Measurements from ENCODE around the gene CRYBG1. TPM values are rescaled to one million over a fixed set of nuclear protein-coding genes. Genes with fewer than 3 reads are reported as not detected.

The CRYBG1 gene
- total RNA-seq, 1 donor from 2014 or later: 24.9 TPM

DNA sequence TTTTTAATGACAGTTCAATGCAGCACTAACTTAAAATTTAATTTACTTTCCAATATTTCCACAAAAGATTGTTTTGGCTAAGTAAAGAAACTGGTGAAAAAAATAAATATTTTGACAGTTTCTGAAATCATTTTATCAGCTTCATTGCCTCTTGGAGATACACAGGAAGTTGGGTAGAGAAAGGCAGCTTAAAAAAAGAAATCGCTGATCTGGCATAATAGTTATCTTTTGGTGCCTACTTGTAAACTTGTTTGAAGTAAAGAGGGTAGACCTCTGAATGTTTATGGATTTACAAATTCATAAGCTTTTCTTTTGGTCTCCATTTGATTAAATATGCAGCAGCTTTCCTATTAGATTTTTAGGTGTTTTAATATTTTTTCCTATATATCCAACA lies 165.4 kb downstream of the CRYBG1 start:
- H3K4me1 ChIP-seq: peaks cover 19% of the 10 kb centered on the region
- H3K4me3 ChIP-seq: peak overlapping the region; percentile 17
- H3K27ac ChIP-seq: no peak overlapping the region
- no peaks in the 10 kb centered on the region for H3K27me3 ChIP-seq
- H3K36me3 ChIP-seq: peaks cover 27% of the 10 kb centered on the region
- TF ChIP-seq, protein P1, sequence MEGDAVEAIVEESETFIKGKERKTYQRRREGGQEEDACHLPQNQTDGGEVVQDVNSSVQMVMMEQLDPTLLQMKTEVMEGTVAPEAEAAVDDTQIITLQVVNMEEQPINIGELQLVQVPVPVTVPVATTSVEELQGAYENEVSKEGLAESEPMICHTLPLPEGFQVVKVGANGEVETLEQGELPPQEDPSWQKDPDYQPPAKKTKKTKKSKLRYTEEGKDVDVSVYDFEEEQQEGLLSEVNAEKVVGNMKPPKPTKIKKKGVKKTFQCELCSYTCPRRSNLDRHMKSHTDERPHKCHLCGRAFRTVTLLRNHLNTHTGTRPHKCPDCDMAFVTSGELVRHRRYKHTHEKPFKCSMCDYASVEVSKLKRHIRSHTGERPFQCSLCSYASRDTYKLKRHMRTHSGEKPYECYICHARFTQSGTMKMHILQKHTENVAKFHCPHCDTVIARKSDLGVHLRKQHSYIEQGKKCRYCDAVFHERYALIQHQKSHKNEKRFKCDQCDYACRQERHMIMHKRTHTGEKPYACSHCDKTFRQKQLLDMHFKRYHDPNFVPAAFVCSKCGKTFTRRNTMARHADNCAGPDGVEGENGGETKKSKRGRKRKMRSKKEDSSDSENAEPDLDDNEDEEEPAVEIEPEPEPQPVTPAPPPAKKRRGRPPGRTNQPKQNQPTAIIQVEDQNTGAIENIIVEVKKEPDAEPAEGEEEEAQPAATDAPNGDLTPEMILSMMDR (IDR thresholded peaks at IDR 0.05): no peak
- ATAC-seq (no peak), DNase-seq (no peak)
- intact Hi-C loops (cut with DNase I): no loop called here
- no peaks in the 10 kb centered on the region for H3K9me3 ChIP-seq

DNA sequence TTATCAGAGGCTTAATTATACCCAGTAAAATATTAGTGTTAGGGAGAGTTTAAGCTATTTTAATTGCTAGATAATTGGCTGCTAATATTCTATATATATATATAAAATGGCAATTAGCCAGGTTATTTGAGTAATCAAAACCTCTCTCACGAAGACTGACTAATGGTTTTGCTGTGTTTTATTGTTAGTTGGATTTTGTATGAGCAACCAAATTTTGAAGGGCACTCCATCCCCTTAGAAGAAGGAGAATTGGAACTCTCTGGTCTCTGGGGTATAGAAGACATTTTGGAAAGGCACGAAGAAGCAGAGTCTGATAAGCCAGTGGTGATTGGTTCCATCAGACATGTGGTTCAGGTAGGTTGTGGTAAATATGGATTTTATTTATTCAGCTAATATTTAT lies 166.6 kb downstream of the CRYBG1 start:
- TF ChIP-seq, protein P1 (IDR thresholded peaks at IDR 0.05): no peak
- no peaks in the 10 kb centered on the region for H3K9me3 ChIP-seq
- H3K27me3 ChIP-seq: no peaks in the 10 kb centered on the region
- peaks cover 19% of the 10 kb centered on the region for H3K4me1 ChIP-seq
- no peak overlapping the region for H3K27ac ChIP-seq
- H3K4me3 ChIP-seq: no peak overlapping the region
- ATAC-seq (no peak), DNase-seq (no peak)
- H3K36me3 ChIP-seq: peaks cover 28% of the 10 kb centered on the region
- intact Hi-C loops (cut with DNase I): no loop called here

DNA sequence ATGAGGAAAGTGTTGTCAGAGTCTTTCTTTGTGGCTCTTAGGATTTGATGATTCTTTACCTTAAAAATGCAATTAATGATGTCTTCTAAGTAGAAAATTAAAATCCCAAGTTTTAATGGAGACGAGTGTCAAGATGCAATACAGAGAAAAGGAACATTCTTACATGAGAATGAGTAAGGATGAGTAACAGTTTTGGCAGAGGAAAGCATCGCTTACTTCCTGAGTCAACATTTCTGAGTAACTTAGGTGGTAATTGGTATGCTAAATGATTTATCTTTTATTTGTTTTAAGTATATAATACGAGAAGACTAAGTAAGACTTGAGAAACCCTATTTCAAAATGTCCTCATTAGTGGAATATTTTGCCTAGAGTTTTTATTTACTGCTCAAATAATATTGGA lies 167.5 kb downstream of the CRYBG1 start:
- H3K27ac ChIP-seq: no peak overlapping the region
- H3K4me1 ChIP-seq: peaks cover 19% of the 10 kb centered on the region
- ATAC-seq: no peak
- DNase-seq: no peak
- H3K4me3 ChIP-seq: no peak overlapping the region
- H3K36me3 ChIP-seq: peaks cover 33% of the 10 kb centered on the region
- no peaks in the 10 kb centered on the region for H3K9me3 ChIP-seq
- H3K27me3 ChIP-seq: no peaks in the 10 kb centered on the region
- intact Hi-C loops (cut with DNase I): no loop called here
- TF ChIP-seq, protein P1 (IDR thresholded peaks at IDR 0.05): no peak

DNA sequence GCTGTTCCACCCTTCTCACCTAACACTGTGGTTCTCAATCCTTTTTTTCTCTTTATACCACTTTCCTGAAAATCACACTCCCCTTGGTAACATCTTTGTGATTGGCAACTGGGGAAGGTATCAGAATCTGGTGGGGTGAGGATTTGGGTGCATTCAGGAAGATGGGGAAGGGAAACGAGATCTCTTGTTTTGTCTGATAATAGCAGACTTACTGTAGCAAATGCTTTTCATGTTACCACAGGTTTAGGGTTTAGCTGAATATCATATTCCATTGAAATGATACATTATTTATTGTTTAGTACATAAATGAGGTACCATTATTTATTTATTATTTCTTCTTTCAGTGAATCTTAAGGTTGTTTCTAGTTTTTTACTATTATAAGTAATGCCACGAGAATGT lies 168.0 kb downstream of the CRYBG1 start:
- no peak for DNase-seq
- no peak overlapping the region for H3K4me3 ChIP-seq
- H3K36me3 ChIP-seq: peaks cover 33% of the 10 kb centered on the region
- intact Hi-C loops (cut with DNase I): no loop called here
- peaks cover 19% of the 10 kb centered on the region for H3K4me1 ChIP-seq
- ATAC-seq: no peak
- no peaks in the 10 kb centered on the region for H3K9me3 ChIP-seq
- TF ChIP-seq, protein P1 (IDR thresholded peaks at IDR 0.05): no peak
- H3K27ac ChIP-seq: no peak overlapping the region
- no peaks in the 10 kb centered on the region for H3K27me3 ChIP-seq

DNA sequence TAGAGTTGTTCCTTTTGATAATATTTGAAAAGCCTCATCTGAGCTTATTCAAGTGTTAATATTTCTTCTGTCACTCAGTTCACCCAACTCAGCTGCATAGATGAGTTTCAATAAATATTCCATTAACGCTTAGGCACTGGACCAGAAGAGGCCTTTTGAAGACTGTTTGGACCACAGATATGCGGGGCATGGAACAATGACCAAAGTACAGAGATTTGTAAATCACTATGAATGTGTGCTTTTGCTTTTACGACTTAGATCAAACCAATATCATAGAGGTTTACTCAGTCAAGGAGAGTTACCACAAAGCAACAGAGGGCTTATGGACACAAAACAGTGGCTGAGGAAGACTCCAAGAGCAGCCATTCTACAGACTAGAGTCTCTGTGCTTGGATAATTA lies 168.9 kb downstream of the CRYBG1 start:
- H3K4me3 ChIP-seq: no peak overlapping the region
- DNase-seq (no peak), ATAC-seq (no peak)
- peaks cover 35% of the 10 kb centered on the region for H3K36me3 ChIP-seq
- no peaks in the 10 kb centered on the region for H3K27me3 ChIP-seq
- no peak overlapping the region for H3K27ac ChIP-seq
- TF ChIP-seq, protein P1 (IDR thresholded peaks at IDR 0.05): no peak
- no peaks in the 10 kb centered on the region for H3K9me3 ChIP-seq
- peaks cover 10% of the 10 kb centered on the region for H3K4me1 ChIP-seq
- intact Hi-C loops (cut with DNase I): no loop called here

DNA sequence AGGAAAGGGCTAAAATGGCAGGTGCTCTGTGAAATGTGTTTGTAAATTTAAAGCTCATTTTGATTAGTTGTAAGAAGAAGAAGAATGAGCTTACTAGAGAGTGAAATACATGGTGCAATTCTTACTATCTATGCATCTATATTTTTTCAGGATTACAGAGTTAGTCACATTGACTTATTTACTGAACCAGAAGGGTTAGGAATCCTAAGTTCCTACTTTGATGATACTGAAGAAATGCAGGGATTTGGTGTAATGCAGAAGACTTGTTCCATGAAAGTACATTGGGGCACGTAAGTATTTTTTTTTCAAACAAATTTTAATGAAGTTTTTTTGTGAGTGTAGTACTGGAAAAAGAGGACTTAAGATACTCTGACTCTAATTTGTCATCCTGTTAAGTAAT lies 169.5 kb downstream of the CRYBG1 start:
- H3K4me1 ChIP-seq: peaks cover 8% of the 10 kb centered on the region
- ATAC-seq: no peak
- no peaks in the 10 kb centered on the region for H3K27me3 ChIP-seq
- H3K4me3 ChIP-seq: no peak overlapping the region
- no peaks in the 10 kb centered on the region for H3K9me3 ChIP-seq
- H3K36me3 ChIP-seq: peaks cover 39% of the 10 kb centered on the region
- TF ChIP-seq, protein P1 (IDR thresholded peaks at IDR 0.05): no peak
- H3K27ac ChIP-seq: no peak overlapping the region
- no peak for DNase-seq
- intact Hi-C loops (cut with DNase I): no loop called here

All from upper lobe of right lung (tissue), 1 donor.